ENCODE data around the gene SDCCAG8.

DNA sequence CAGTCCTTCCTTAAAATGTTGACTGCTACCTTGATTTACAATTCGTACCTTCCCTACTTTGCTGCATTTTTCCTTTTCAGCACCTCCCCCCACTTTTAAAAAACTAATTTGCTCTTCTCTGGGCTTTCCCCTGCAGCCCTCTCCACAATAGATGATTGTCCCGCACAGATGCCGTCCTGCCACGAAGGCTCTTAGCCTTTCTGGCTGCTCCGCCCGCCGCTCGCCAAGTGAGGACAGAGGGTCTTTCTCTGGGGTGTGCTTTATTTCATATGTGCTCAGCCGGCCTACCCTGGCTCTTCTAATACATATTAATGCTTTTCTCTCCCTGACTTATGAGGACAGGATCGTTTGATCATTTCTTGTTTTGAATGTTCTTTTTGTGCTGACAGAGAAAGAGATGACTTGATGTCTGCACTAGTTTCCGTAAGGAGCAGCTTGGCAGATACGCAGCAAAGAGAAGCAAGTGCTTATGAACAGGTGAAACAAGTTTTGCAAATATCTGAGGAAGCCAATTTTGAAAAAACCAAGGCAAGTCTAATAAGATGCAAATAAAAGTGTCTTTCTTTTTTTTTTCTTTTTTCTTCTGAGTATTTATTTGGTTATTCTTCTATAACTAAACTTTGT is 60.6 kb downstream of the SDCCAG8 start:
- no peak for TF ChIP-seq CTCF (IDR thresholded peaks at IDR 0.05)
- no peak for TF ChIP-seq POLR2A (IDR thresholded peaks at IDR 0.05)
